GM12891 (cell line): Measurements from ENCODE around the gene ARSJ.

ENCODE experiments used
- POLR2A ChIP-seq: IDR thresholded peaks from 2 replicates; pipeline ENCODE4 v1.6.1; 2011; ENCODE audit warnings: low read depth, low read length, control low read depth
- POLR2AphosphoS5 ChIP-seq: IDR thresholded peaks from 2 replicates; pipeline ENCODE4 v1.6.1; 2011; ENCODE audit warnings: low read depth, low read length, control low read depth
- TAF1 ChIP-seq: IDR thresholded peaks from 2 replicates; pipeline ENCODE4 v1.6.1; 2011; ENCODE audit warnings: low read depth, low read length, control low read depth

DNA sequence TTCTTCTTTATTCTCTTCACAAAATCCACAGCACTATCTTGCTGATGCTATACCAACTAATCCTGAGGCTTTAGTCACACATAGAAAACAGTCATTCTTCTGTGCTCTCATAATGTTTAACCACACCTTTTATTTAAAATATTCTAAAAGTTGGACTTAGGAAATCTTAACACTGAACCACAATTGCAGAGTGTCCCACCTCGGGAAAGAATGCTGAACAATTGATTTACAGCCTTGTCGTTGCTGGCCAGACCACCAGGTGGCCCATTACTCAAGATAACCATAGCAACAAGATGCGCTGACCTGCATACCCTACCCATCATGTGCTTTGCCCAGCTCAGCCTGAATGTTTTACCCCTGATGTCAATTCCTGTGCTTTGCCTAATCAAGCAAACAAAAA is 100.8 kb downstream of the ARSJ start:
- TF ChIP-seq POLR2A, result no peak
- TF ChIP-seq POLR2AphosphoS5, result no peak
- TF ChIP-seq TAF1, result no peak
